ENCODE measurements around the gene KBTBD12.
A peak's percentile ranks its signal among the peaks of the same experiment; 100 is the strongest.

KBTBD12 gene

DNA sequence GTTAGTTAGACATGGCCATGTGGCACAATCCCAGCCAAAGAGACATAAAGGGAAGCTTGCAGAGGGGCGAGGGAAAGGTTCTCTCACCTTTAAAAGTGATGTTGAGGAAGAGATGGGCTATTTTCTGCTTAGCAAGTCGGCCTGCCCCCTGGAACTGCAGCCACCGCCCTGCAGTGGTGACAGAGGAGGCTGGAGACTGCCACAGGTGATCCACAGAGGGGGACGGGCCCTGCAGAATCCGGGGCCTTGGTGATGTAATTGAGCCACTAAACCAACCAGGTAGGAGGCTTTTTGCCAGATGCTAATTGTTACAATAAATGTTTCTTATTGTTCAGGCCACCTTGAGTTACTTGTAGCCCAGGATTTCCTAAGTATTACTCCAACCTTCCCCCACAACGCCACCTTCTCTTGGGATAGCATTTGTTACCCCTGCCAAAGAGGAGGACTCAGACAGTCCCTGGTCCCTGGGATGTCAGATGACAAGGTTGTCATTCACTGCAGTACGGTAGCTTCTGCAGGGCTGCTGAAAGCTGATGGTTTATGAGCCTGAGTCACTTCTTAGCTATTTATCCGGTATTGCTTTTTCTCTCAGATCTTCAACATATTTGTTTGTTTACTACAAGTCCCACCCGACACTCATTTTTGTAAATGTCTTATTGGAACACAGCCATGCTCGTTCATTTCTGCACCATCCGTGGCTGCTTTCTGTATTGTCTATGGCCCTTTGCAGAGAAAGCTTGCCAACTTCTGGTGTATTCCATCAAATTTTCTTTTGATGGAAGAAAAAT, 73.9 kb downstream of the KBTBD12 start:
- no peak for DNase-seq

DNA sequence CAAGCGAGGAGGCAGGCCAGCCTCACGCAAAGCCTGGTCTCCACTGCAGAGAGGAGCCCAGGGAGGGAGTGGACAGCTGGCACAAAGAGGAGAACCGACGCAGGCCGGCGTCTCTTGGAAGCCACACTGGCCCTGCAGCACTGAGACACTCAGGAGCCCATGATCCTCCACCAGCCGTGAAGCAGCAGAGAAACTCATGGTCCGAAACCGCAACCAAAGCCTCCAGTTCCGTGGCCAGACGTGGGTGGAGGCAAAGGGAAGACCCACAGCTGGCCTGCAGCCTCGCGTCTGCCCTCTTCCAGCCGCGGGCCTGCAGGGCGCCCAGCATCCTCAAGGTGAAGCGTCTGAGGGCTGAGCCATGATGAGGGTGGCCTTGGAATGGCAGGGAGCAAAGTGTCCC, 75.0 kb downstream of the KBTBD12 start:
- DNase-seq, result no peak

DNA sequence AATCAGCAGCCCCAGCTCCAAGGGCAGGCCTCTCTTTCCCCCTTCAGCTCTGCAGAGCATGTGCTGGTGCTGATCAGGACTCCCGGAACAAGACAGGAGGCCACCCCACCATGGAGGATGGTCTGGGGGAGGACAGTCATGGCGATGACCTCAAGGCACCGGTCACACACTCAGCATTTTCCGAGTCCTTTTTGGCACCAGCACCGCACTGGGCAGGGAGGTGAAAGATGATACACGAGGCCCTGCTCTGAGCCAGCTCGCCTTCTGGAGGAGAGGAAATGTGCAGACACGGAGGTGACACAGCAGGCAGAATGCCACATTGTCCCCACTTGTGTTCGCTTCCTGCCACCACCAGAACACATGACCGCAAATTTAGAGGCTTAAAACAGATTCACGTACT, 75.4 kb downstream of the KBTBD12 start:
- DNase-seq, result no peak

DNA sequence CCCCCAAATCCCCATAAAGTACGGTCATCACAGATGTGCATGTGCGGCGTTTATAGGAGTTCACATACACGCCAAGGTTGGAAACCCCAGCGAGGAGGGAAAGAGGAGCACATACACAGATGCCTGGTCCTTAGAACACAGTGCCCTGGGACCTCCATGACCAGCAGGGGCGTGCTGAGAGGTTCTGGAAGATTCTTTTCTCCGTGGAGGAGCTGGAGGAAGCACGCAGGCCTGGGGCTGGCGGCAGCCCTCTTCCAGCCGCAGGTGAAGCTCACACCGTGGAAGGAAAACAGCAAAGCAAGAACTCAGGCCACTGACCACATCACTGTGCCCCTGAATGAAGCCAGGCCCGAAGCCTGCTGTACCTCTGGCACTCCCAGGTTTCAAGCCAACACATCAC, 76.2 kb downstream of the KBTBD12 start:
- DNase-seq, result no peak

DNA sequence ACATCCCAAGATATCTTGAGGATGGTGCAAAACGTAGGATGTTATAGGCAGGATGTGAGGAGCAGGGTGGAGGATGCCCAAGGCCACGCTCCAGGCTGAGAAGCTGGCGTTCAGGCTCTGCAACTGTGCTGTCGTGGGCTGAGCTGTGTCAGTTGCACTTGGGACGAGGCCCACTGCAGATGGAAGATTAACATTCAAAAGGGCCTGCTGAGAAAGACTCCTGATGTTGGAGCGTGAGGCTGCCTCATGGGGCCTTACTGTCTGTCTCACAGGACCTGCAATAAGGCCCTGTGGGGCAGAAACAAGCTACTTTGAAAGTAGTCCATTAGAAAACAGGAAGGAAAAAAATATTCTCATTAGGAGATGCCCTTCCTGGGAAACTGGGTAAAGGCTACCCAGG, 76.6 kb downstream of the KBTBD12 start:
- no peak for DNase-seq

DNA sequence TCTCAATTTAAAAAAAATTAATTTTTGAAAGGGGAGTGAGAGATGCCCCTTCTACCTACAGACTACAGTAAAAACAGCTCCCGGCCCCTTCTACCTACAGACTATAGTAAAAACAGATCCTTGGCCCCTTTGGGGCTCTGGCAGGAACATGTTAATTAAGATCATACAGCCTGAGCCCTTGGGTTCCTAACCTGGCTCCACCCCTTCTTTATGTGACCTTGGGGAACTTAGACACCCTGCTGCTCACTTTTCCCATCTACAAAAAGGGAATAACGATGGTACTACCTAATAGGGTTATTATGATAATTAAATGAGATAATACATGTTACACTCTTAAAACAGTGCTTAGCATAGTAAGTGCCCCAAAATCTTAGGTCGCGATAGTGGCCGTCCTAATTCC, 77.1 kb downstream of the KBTBD12 start:
- no peak for DNase-seq

DNA sequence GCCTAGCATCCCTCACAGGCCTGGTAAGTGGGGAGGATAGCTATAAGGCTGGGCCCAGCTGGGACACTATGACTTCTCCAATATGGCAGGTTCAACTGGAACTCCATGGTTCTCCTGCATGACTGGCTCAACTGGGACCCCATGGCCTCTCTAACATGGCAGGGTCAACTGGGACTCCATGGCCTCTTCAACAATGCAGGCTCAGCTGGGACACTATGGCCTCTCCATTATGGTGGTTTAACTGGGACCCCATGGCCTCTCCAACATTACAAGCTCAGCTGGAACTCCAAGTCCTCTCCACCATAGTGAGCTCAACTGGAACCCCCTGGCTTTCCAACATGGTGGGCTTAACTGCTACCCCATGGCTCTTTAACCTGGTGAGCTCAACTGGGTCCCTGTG, 79.0 kb downstream of the KBTBD12 start:
- no peak for DNase-seq

DNA sequence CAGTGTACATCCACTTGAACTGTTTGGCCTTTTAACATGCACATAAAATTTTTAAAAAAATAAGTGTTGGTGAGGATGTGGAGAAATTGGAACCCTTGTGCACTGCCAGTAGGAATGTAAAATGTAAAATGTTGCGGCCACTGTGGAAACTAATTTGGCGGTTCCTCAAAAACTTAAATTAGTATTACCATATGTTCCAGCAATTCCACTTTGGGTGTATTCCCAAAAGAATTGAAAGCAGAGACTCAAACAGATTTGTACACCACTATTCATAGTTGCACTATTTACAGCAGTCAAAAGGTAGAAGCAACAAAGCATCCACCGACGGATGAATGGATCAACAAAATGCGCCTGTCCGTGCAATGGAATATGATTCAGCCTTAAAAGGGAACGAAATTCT, 82.0 kb downstream of the KBTBD12 start:
- DNase-seq, result no peak

DNA sequence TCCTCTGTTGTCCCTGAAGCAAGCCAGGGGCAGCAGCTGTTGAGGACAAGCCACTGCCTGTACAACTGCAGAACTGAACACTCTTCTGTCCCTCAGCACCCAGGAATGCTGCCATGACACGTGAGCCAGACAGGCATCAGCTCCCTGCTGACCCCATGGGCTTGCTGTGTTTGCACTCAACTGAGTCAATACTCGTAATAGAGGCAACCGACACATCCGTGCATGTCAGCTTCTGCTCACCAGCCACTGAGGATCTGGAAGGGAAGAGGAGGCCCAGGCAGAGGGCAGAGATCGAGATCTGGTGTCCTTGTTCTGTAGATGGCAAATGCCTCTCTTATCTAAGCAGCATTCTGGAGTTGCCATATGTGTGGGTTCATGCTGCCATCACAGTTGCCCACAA, 82.9 kb downstream of the KBTBD12 start:
- DNase-seq, result no peak

DNA sequence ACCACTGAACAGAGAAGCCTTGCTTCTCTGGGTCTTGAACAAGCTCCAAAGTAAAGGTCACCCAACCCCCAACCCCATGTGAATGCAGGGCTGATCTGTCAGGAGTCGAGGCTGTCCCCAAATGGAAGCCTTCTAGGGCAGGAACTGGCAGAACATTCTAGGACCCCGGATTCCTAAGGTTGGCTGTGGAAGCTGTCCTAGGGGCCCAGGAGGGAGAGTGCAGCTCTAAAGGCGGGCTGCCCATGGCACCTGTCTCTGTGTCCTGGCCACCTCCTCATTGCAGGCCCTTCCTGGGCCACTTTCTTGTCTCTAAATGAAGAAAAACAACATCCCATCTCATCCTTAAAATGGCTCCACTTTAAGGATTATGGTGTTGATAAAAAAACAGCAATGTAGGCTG, 83.6 kb downstream of the KBTBD12 start:
- DNase-seq, result no peak

DNA sequence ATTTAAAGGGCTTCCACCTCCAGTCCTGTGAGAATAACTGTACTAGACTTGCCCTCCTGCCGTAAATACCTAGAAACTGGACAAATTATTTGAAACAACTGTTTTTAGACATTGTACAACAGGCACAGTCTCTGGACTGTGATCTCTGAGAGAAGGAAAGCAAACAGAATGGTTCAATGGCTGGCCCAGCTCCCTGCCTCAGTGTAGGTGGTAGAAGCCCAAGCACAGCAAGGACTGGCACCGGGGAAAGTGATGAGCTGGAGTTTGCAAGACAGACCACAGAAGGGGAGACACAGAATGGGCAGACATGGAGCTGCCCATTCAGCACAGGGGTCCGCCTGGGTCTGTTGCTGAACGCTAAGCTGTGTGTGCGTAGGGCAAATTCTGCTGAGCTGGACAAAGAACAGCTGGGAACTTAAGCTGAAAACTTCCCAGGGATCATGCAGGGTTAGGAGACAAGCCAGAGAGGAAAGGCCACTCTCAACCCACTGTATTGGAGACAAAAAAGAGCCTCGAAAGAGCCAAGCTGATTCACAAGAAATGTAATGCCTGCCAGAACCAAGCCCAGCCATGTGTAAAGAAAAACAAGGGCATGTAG, 84.6 kb downstream of the KBTBD12 start:
- no peak for DNase-seq

DNA sequence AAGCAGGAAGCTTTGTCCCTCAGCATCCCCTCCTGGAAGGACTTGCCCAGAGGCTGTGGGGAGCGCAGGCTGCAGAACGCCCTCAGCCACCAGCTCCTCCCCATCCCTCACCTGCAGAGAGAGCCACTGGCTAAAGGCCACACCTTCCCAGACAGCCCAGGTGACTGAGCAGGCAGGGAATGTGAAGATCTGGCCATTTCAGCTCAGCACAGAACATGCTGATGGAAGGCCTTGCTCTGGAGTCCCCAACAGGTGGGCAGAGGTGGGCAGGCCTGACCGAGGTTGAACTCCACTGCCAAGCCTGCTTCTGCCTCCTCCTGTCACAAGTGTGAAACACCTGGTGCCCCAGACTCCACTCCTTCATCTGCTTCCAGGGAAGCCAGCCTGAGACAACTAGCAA, 86.5 kb downstream of the KBTBD12 start:
- no peak for DNase-seq

DNA sequence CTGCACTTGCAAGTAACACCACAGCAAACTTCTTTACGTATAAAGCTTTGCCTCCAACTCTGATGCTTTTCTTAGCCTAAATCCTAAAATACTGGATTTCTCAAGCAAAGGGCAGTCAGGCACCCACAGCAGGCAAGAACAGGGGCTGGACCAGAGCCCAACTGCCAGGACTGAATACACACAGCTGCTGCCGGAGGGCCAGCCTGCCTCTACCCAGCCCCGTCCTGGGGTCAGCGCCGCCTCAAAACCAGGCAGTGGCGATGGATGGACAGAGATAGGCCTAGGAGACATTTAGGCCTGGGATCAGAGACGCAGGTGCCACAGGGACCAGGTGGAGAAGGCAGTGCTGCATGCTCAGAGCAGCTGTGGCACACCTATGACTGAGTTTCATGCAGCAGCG, 89.6 kb downstream of the KBTBD12 start:
- no peak for DNase-seq

DNA sequence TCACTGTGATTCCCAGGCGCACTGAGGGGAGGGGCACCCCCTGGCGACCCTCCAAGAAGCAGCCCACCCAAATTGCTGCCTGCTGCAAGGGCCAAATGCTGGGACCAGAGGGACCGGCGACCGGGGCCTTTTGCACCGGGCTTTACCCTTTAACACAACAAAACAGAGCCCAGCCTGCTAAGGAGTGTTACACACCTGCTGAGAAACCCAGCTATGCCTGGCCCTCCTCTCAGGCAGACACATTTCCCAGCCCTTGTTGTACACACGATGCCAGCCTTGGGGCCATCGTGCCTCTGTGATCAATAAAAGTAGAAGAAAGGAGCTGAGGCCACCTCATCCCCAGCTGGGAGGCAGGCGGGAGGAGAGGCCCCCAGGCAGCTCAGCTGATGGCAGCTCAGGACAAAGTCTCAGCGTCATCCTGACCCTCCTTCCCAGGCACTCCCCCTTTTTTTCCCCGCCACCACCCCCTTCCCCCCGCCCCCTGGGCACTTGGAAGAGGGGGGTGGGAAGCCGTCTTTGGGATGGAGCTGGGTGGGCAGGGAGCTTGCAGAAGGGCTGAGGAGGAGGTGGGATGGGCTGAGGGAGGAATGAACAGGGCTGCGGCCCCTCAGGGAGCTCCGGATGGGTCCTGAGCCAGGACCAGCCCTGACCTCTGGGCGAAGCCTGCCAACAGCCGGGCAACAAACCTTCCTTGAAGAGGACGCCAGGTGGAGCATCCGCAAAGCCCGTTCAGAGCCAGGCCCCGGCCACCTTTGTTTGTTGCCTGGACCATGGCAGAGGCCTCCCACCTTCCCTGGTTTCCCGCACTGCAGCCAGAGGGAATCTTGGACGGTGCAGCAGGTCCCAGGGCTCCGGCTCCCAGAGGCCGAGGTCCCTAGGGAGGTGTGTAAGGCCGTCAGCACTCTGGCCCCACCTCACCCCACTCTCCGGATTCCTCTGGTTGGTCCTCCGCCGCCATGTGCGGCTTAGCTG, 91.3 kb downstream of the KBTBD12 start:
- DNase-seq, result no peak

DNA sequence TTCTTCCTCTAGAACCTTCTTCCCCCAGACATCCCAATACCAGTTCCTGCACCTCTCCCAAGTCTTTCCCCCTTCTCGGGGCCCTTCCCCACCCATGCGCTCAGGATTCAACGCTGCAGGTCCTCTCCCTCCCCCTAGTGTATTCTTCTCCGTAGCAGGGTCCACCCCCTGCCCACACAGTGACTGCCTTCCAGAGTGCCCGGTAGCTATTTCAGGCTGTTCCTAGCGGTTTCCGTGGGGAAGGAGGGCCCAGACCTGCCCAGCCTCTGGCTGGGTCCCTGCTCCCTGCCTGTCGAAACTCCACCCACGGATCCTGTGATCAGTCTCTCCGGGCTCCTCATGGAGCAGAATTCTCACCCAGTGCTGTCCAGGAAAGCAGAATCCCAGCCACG, 92.0 kb downstream of the KBTBD12 start:
- DNase-seq, result no peak

DNA sequence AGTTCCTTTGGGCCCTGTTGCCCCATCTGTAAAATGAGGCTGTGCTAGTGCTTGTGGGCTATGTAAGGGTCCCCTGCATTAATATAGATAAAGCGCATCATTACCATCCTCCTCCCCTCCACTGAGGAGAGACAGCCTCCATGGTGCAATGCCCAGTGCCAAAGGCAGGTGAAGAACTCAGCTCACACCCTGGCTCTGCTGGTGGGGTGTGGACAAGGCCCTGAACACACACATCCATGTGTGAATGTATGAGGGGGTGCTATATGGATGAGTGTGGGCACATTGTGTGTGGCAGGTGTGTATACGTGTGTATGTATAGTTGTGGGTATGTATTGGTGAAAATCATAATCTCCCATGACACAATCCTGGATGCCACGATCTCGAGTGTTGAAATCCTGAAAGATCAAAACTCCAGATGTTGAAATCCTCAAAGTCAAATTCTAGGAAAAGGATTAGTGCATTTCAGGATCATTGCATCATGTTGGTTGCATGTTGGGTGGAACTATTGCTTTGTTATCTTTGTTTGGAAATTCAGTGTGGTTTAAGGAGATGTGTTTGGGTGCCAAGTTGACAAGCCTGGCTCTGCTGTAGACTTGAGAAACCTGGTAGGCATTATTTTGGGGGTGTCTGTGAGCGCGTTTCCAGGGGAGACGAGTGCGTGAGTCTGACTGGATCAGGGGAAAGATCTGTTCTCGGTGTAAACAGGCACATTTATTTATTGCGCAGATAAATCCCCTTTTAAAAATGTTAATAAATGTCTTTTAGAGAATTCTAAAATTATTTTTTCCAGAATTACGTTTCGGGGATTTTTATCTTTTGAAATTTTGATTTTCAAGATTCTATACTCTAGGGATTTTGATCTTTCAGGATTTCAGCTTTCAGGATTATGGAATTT, 95.2 kb downstream of the KBTBD12 start:
- DNase-seq, result no peak

DNA sequence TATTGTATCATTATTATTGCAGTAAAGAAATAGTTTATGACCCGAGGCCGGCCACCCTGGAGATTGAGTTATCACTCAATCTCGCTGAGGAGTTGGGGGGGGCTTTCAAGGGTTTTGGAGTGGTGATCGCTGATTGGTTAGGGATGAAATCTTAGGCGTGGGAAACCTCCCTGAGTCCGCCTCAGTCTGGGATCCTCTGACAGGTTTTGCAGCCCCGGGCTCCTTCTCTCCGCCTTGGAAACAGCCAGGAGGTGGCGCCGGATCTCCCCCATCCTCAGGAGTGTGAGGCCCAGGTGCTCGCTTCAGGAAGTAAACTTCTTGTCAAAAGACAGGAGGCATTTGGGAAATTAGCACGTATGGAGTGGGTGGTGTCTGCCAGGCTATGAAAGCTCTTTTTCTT, 96.1 kb downstream of the KBTBD12 start:
- DNase-seq, result peak; percentile 24 to 61

DNA sequence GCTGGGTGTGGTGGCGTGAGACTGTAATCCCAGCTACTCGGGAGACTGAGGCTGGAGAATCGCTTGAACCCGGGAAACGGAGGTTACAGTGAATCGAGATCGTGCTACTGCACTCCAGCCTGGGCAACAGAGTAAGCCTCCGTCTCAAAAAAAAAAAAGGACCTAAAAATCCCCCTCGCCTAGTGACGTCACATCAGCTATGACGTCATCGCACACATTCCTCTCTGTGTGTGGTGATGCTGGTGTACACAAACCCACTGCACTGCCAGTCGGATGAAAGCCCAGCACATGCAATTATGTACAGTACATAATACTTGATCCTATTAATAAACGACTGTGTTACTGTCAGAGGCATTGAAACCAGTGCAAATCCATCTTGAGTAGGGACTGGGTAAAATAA, 97.0 kb downstream of the KBTBD12 start:
- no peak for DNase-seq

DNA sequence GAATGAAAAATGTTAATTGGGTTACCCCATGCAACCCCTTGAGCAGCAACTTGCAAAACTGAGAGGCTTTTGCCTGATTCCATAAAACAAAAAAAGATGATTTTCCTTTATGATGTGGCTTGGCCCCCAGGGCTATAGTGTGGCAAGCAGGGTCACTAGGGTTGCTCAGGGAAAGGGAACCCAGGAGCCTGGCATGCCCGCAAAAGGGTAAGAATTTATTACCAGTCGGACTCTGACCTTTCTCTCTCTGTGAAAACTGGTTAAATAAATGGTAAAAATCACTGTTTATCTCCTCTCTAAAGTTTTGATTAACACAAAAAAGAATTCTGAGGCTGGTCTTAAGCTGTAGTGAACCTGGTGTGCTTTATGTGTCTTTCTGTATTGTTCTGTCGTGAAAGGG, 99.5 kb downstream of the KBTBD12 start:
- no peak for DNase-seq

DNA sequence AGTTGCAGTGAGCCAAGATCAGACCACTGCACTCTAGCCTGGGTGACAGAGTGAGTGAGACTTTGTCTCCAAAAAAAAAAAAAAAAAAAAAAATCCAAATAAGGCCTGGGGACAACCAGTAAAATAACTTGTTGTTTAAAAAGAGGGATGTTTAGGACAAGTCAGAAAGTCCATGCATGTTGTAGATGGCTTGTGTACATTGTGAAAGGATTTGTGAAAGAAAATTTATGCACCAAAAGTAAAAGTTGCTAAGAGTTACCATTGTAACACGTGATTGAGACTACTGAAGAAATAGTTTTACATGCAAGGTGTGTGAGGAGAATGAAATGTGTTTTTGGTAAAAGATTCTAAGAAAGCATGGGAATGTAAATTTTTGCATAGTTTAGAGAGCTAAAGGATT, 101.5 kb downstream of the KBTBD12 start:
- DNase-seq, result no peak

DNA sequence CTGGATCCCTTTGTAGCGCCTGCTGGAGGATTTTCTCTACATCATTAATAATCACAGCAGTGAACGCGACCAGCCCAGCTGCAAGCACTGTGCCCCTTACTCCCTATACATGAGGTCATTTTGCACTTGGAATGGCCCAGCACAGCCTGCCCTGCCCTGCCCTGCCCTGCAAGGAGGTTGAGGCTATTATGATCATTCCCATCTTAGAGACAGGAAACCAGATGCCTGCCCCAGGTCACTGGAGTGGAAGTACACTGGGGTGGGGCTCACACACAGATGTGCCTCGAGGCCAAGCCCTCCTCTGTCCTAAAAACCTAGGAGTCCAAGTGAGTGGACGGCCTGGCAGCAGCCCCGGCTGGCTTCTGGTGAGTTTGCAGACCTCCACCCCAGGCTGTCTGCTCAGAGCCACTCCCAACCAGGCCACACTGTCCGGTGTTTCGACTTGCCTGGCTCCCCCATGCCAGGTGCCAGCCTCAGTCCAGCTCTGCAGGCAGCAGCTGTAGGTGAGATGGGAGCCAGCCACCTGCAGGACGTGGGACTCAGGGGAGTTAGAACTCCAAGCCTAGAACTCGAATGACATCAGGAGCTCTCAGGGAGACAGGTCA, 106.8 kb downstream of the KBTBD12 start:
- DNase-seq, result no peak

DNA sequence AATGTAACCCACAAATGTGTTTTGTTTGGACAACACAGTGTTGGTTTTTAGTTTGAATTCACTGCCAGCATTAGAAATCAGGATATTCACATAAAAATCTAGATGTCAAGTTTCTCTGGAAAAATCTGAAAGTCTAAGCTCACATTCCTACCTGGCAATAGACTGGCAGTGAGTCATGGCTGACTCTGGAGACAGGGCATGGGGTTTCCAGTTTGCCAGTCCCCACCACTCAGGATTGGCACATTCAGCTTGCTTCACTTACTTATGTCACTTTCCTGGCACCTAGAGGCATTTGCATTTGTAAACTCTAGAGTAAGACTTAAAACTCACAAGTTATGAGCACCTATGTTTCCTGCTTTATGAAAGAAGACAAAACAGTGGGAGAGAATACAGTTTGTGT, 118.1 kb downstream of the KBTBD12 start:
- no peak for DNase-seq

Data from NCI-H187 (cell line).